Adrenal gland (tissue), 12 donors: ENCODE results near the gene FADD. TPM values are rescaled to one million over a fixed set of nuclear protein-coding genes. Genes with fewer than 3 reads are reported as not detected.

Experiments
- DNase-seq, 7 donors: peaks; one replicate each; pipeline ENCODE4 v3.0.0-alpha.2; 2019 to 2020
- H3K27ac ChIP-seq, 5 donors: fragments of 200-600 bp; sonication (generic) in 4 of 5; 1 replicate in 3 of 5; 2 replicates in 2 of 5; pipeline versions ENCODE4 v1.5.1 to v1.8.0; 2016 to 2020; ENCODE audit warnings: mild to moderate bottlenecking in 1 of 5
- H3K27me3 ChIP-seq: fragments of 200-600 bp; 2 replicates; pipeline ENCODE4 v1.8.0; 2021
- H3K36me3 ChIP-seq, 2 donors: fragments of 200-600 bp; replicated peaks in 1 of 2; 1 replicate in 1 of 2; 2 replicates in 1 of 2; pipeline versions ENCODE4 v1.5.1 to v1.8.0; 2018 to 2022
- H3K4me1 ChIP-seq, 2 donors: fragments of 200-600 bp; replicated peaks in 1 of 2; 1 replicate in 1 of 2; 2 replicates in 1 of 2; pipeline versions ENCODE4 v1.5.1 to v1.8.0; 2018 to 2021
- H3K4me3 ChIP-seq, 4 donors: fragments of 200-600 bp; sonication (generic) in 3 of 4; one replicate each; pipeline ENCODE4 v1.5.1; 2016 to 2018
- H3K9me3 ChIP-seq, 3 donors: fragments of 200-600 bp; sonication (generic) in 1 of 3; replicated peaks in 1 of 3; 1 replicate in 2 of 3; 2 replicates in 1 of 3; pipeline versions ENCODE4 v1.5.1 to v1.8.0; 2016 to 2021
- CTCF ChIP-seq, 6 experiments: fragments of 450-650 bp in 4 of 6; fragments of 200-600 bp in 2 of 6; sonication (generic) in 1 of 6; IDR thresholded peaks; 1 replicate in 5 of 6; 2 replicates in 1 of 6; pipeline versions ENCODE4 v1.5.1 to v1.8.0; 2016 to 2021; ENCODE audit warnings: antibody characterized with exemption in 6 of 6, mild to moderate bottlenecking in 2 of 6, moderate library complexity in 1 of 6
- POLR2A ChIP-seq, 2 donors: fragments of 450-650 bp; IDR thresholded peaks; one replicate each; pipeline ENCODE4 v1.6.1; 2017; ENCODE audit warnings: antibody characterized with exemption in 2 of 2, mild to moderate bottlenecking in 2 of 2, moderate library complexity in 1 of 2
- WGBS, 4 donors: extraction: QIAGEN DNeasy Blood & Tissue Kit in 2 of 4; methylation state at CpG; one replicate each; pipeline versions ENCODE4 v1.1.5 to v1.1.7; 2013 to 2017; 5-methylcytosine and 5-hydroxymethylcytosine counted together
- intact Hi-C, 2 donors: fragments of 100-400 bp; cut with DNase I; formaldehyde crosslinking; loops; one replicate each; pipeline versions ENCODE4 v1.14.1 to v1.15.0; 2022 to 2023
- polyA plus RNA-seq, 3 donors: library from polyadenylated mRNA; stranded (reverse); fragments of 200-250 nt in 2 of 3; fragments of 350-450 nt in 1 of 3; fragmentation: Illumina TruSeq in 1 of 3; extraction: RNeasy Lipid Tissue Mini Kit (QIAGEN cat#74804) in 1 of 3; gene quantifications; one replicate each; pipeline ENCODE4 v1.2.3, GENCODE V29; 2013 to 2014
- total RNA-seq, 9 donors: library from RNA; depleted of rRNA in 4 of 9; stranded (reverse); fragments of >200 nt in 4 of 9; fragments of 120-200 nt in 1 of 9; fragmentation: NEBNext Ultra II Directional in 1 of 9; extraction: Animal tissue kit (Norgen Biotek cat#: 25700) in 1 of 9; gene quantifications; one replicate each; pipeline versions ENCODE4 v1.1.0 to v1.2.4, GENCODE V29; 2013 to 2023
- donor health status: healthy with polysubstance abuse.
- donor health status: Bipolar disorder and iron deficiency.
- donor health status: DM: yes; HTN: yes; CAD: no.
- donor health status: DM: no; HTN: no; CAD: no.
- donor health status: DM: no; HTN: no; CAD: no.
- donor health status: DM: yes; HTN: yes; CAD: no.

FADD gene
- total and polyA plus RNA-seq, 12 donors: 8.9 to 37.9 (median 26.2) TPM

- Histone ChIP-seq H3K27me3 (no peaks in the 10 kb centered on the region), H3K27ac (no peak overlapping the region), H3K4me1 (no peaks in the 10 kb centered on the region), H3K4me3 (no peak overlapping the region), H3K9me3 (no peaks in the 10 kb centered on the region), H3K36me3 (no peaks in the 10 kb centered on the region)
- 49 to 76% (median 67%) methylated on average over 4 to 11 of the region's 11 CpGs for WGBS, 4 donors
- TF ChIP-seq POLR2A (IDR thresholded peaks at IDR 0.05): no peak
- no peak for TF ChIP-seq CTCF (IDR thresholded peaks at IDR 0.05)
- DNase-seq: no peak
- intact Hi-C loops: no loop called here
Measured at GRCh38 chr11:70169127-70169526, 34.0 kb upstream of the FADD start.

GRCh38 chr11:70169632-70170031, 33.5 kb upstream of the FADD start:
- Histone ChIP-seq H3K36me3 (no peaks in the 10 kb centered on the region), H3K27me3 (no peaks in the 10 kb centered on the region), H3K9me3 (no peaks in the 10 kb centered on the region), H3K4me3 (no peak overlapping the region), H3K4me1 (no peaks in the 10 kb centered on the region), H3K27ac (no peak overlapping the region)
- intact Hi-C loops: no loop called here
- DNase-seq: no peak
- WGBS, 4 donors: 81 to 83% (median 82%) methylated on average over 5 to 8 of the region's 8 CpGs
- TF ChIP-seq POLR2A (IDR thresholded peaks at IDR 0.05) (no peak), CTCF (IDR thresholded peaks at IDR 0.05) (no peak)

- WGBS, 4 donors: 85 to 92% (median 89%) methylated on average over 17 to 22 of the region's 22 CpGs
- no peaks in the 10 kb centered on the region for H3K36me3 ChIP-seq
Measured at GRCh38 chr11:70170596-70171210, 32.4 kb upstream of the FADD start.

GRCh38 chr11:70173018-70173417, 30.1 kb upstream of the FADD start:
- no peaks in the 10 kb centered on the region for H3K4me1 ChIP-seq
- TF ChIP-seq CTCF (IDR thresholded peaks at IDR 0.05) (no peak), POLR2A (IDR thresholded peaks at IDR 0.05) (no peak)
- DNase-seq: no peak
- intact Hi-C loops: no loop called here
- no peak overlapping the region for H3K27ac ChIP-seq
- H3K9me3 ChIP-seq: no peaks in the 10 kb centered on the region
- no peaks in the 10 kb centered on the region for H3K27me3 ChIP-seq
- H3K4me3 ChIP-seq: no peak overlapping the region
- no peaks in the 10 kb centered on the region for H3K36me3 ChIP-seq
- 51 to 73% (median 60%) methylated on average over 4 of the region's 4 CpGs for WGBS, 4 donors

More at GRCh38 chr11:70170596-70171210, 32.4 kb upstream of the FADD start:
- no peaks in the 10 kb centered on the region for H3K27me3 ChIP-seq
- no peak overlapping the region for H3K27ac ChIP-seq
- TF ChIP-seq CTCF (IDR thresholded peaks at IDR 0.05): no peak
- no peak for TF ChIP-seq POLR2A (IDR thresholded peaks at IDR 0.05)
- H3K9me3 ChIP-seq: no peaks in the 10 kb centered on the region
- H3K4me3 ChIP-seq: no peak overlapping the region
- H3K4me1 ChIP-seq: no peaks in the 10 kb centered on the region
- DNase-seq: no peak
- intact Hi-C loops: no loop called here
